IPS DF 19.7 (cell line): Measurements from ENCODE around the gene GPC6.
"Not testable (repeated sequence)": the region's sequence is repeated elsewhere in the genome, so short reads cannot be mapped to it uniquely, and the experiment has no call there.

Experiments used
- DNase-seq: peaks from one replicate; pipeline ENCODE4 v3.0.0-alpha.2; 2013; ENCODE audit warnings: low read depth, low spot score

The GPC6 gene

DNA sequence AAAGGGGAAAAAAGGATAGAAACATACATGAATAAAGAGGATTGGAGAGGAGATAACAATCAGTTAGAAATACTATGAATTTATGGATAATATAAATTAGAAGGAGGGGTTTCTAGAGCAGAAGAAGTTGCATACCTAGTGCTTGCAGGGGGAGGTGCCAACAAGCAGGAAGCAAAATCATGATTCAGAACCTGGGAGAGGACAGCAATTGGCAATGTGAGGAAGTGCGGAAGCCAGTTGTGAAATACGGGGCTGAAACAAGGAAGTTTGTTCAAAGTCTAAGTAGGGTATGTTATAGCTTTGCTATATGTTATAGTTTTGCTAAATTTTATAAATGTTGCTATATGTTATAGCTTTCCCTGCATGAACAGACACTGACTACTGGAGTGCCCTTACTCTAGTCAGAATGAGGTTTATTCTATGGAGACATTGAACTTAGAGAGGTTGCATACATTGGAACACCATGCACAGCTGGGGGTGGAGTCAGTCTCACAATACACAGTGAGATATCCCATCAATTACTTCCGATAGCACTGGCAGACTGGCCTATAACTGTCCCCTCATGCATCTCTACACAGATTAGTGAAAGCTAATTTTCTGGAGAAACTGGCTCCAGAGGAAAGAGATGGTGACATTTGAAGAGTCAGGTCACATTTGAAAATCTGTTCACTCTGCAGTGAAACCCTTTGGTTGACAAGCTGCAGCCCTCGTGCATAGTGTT lies 92.1 kb downstream of the GPC6 start:
- no peak for DNase-seq

GRCh38 chr13:93320942-93321341 lies 94.3 kb downstream of the GPC6 start:
- no peak for DNase-seq

- not testable (repeated sequence) for DNase-seq
Measured at GRCh38 chr13:93323880-93324279, 97.3 kb downstream of the GPC6 start.

DNA sequence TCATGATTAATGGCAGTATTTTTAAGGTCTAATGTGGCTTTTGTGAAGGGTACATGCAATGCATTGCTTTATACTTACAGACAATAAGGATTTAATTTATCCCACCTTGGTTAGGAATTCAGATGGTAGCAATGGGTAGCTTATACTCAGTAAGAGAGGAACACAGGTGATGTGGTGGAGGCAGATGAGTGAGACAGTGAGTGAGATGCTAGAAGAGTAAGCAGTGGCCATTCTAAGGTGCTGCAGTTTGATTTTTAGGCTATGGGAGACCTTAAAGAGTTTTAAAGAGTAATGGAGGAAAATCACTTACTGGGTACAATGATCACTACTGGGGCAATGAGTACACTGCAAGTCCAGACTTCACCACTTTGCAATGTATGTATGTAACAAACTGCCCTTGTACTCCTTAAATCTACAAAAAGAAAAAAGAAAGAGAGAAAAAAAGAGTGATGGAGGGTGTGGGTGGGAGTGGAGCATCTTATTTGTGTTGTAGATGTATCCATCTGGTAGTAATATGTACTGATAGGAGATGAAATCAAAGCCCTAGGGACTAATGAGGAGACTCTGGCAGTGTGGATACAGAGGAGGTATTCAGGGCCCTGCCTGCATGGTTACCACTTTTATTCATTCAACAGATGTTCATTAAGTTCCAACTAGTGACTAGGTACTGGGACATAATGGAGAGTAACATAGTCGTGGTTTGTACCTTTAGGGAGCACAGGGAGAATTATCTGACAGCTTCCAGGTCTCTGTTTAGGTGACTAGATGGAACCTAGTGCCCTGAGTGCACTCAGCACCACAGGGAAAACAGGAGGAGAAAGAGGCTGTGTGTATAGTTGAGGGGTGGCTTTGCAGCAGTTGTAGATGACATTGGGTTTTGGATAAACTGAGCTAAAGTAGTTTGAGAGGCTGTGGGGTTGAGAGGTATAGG lies 99.0 kb downstream of the GPC6 start:
- DNase-seq: no peak

GRCh38 chr13:93326234-93326811 lies 99.7 kb downstream of the GPC6 start:
- DNase-seq: no peak

DNA sequence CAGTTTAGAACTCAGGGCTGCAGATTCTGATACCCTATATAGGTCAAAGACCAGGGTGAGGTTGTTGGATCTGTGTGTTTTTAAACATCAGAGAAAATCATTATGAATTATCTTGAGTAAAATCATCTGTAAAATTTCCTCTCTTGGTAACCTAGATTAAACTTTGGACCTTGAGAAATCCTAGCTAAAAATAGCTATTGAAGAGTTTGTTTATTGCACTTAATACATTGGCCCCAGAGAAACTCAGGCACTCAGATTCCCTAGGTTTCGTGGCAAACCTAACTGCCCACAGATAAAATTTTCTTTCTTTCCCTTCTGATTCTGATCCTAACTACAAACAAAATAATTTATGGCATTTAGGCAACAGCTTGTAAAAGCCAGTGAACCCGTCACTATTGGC lies 102.3 kb downstream of the GPC6 start:
- no peak for DNase-seq

DNA sequence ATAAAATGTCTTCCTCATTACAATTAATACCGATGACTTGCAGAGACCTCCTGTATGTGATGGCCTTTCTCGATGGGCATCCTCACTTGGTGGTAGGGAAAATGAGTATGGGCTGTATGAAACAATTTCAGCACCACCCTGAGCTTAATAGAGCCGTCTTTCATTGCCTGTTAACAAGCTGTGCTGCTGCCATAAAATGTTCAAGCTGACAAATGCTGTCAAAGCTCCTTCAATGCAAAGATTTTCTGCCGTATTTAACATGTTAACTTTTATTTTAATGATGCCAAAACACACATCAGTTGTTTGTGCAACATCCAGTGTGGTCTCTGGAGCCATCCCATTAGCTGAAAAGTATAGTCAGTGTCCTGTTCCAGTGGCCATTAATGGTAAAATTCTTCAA lies 110.1 kb downstream of the GPC6 start:
- DNase-seq: no peak

DNA sequence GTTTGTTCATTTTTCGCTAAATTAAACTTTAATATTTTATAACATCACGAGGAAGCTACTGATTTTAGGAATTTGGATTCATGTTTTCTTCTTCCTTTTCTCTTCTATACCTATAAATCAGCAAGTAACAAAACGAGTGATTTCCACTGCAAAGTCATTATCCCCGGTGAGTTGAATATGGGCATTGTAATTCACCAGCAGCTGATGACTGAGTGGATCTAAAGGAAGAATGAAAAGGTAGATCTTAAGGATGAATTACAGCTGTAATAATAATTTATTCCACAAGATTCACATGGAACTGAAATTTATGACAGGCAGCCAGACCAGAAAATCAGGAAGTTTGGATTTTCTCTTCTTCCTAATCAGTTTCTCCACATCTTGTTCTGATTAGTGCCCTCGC lies 111.4 kb downstream of the GPC6 start:
- no peak for DNase-seq

DNA sequence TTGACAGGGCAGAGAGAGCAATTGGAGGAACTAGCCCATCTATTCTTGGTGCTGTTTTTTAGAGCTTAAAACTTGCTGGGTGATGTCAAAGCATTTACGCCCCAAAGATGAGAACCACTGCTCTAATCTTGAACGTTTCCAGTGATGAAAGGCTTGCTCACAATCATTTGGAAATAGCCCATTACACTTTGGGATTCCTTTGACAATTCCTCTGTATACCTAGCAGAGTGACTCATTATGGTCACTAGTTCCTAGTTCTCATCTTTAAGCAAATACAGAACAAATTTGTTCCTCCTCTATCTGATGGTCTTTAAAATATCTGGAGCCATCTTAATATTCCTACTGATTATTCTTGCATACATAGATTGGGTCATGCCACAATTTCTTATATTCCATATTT lies 112.3 kb downstream of the GPC6 start:
- no peak for DNase-seq

DNA sequence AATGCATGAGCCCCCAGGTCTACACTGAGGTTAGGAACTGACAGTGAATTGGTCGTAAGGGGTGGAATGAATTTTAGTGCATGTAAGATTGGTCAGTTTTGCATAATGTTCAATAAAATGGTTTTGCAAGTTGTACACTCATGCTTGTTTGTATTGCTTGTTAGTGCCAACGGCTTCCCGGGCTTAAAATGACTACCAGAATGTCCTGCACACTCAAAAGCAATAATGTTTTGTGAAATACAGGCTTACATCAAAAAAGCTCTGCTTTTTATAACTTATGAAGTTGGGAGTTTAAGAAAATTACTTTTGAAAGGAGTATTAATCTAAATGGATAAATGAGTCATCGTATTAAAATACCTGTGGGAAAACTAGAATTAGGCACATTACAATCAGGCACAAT lies 112.9 kb downstream of the GPC6 start:
- DNase-seq: no peak

DNA sequence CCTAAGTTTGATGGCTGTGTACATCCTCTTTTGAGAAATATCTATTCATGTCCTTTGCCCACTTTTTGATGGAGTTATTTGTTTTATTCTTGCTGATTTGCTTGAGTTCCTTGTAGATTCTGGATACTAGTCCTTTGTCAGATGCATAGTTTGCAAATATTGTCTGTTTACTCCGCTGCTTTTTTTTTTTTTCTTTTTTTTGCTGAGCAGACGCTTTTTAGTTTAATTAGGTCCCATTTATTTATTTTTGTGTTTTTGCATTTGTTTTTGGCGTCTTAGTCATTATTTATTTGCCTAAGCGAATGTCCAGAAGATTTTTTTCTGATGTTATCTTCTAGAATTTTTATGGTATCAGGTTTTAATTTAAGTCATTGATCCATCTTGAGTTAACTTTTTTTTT lies 114.9 kb downstream of the GPC6 start:
- no peak for DNase-seq

GRCh38 chr13:93343097-93343496 lies 116.5 kb downstream of the GPC6 start:
- no peak for DNase-seq

DNA sequence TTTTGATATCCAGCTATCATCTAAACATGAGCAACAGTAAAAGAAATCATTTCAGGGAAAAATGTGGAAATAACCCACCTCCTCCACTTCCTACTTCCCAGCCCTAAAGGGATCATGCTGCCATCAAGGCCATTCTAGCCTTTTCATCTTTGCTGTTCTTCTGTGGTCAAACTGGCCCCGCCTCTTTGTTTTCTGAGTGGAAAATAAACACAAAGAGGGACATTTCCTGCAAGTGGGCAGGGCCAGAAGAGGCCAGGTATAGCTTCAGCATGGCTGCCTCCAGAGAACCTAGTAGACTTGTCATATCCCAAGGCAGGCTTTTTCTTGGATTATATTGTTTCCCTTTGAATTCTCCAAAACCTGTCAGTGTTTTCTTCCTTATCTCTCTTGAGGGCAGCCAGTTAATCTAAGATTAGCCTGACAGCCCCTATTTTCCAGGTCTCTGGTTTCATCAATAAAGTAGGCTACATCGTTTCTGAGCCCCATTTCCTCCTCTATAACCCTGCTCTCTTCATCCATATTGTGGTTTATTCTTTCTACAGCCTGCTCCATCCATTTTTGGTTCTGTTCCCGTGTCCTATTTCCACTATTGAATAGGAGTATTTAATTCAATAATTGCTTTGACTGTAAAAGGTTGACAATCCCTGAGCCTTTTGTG lies 117.6 kb downstream of the GPC6 start:
- DNase-seq: no peak

DNA sequence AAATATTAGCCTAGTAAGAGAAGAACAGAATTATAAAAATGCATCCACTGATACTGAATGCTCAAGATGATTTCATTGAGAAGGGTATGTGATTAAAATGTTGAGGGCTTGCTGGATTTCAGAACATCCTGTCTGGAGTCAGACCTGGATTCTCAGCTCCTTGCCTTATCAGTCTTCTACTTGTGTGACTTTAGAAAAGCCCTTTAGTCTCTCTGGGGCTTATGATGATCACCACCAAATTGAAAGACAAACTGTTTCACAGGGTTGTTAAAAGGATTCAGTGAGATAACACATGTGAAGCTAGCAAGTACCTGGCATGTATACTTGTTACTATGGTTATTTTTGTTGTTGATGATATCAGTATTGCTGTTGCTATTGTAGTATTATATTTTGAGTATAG lies 118.4 kb downstream of the GPC6 start:
- no peak for DNase-seq

DNA sequence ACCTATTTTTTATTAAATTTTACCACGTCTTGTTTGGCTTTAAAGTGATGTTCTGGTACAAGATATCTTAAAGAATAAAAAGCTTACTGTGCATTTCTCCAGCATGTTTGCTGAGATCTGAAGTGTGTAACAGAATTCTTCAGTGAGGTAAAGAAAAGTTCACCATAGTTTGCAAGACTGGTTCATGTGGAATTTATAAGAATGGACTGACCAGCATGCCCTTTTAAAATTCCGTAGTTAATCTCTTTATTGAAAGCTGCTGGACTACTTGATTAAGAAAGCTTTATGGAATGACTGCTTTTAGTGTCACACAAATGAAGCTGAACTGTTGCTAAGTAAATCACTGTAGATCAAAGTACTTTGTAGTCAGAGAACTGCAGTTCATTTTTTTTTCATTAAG lies 119.2 kb downstream of the GPC6 start:
- DNase-seq: no peak

- DNase-seq: no peak
Measured at GRCh38 chr13:93352616-93353015, 126.0 kb downstream of the GPC6 start.

DNA sequence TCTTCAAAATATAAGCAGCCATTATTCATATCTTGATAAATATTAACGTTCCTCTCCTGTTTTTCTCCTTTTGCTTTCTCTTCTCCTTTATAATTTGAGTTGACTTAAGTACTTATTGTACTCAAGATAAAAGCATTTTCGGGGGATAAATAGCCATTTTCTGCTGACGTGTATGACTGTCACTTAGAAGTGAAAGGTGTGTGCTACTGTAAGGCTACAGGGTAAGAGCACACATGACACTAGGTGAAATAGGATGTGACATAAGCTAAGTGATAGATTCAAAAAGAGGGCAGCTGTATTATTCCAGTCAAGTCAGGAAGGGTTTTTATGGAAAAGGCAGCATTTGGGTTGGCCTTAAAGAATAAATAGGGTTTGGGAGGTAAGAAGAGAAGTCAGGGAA lies 128.5 kb downstream of the GPC6 start:
- DNase-seq: no peak

GRCh38 chr13:93356469-93356868 lies 129.9 kb downstream of the GPC6 start:
- DNase-seq: no peak

- DNase-seq: no peak
Measured at GRCh38 chr13:93360021-93360420, 133.4 kb downstream of the GPC6 start.

GRCh38 chr13:93361703-93362102 lies 135.1 kb downstream of the GPC6 start:
- DNase-seq: no peak

GRCh38 chr13:93364166-93364565 lies 137.6 kb downstream of the GPC6 start:
- no peak for DNase-seq

DNA sequence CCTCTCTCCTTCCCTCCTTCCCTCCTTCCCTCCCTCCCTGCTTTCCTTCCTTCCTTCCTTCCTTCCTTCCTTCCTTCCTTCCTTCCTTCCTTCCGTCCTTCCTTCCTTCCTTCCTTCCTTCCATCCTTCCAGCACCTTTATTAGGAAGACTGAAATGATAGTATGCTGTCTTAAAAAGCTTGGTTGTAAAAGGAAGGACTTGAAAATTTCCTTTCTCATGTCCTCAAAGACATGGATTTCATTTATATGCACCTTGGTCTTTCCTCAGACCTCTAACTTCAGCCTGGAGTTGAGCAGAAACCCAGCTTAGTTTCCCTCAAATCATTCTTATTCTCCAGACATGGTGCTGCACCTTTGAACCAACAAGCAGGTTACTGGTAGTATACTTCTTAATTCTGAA lies 141.7 kb downstream of the GPC6 start:
- no peak for DNase-seq
